CD4-positive, alpha-beta T cell treated with Interleukin-15 for 4 hours (primary cell): ENCODE data around the gene SEMA3G.

ENCODE experiments used
- DNase-seq: peaks from one replicate; pipeline ENCODE4 v3.0.0-alpha.2; 2020; ENCODE audit warnings: low spot score

Gene SEMA3G

GRCh38 chr3:52408466-52408865 lies 36.4 kb downstream of the SEMA3G start:
- DNase-seq: no peak

DNA sequence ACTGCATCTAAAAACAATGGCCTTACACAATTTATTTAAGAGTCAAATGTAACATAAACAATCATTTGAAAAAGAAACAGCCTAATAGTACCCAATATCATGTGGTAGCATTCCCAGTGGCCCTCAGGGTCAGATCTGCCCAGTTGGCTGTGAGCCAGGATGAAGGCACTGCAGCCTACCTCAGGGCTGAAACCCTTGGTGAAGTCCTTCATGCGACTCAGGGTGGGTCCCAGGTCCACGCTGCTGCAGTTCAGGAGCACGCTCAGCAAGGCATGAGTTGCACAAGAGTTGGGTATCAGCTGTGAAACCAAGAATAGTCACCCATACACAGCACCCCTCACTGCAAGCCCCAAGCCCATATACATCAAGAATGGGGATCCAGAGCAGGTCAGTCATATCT lies 37.1 kb downstream of the SEMA3G start:
- DNase-seq: no peak

- no peak for DNase-seq
Observed at GRCh38 chr3:52406791-52407510, 38.0 kb downstream of the SEMA3G start.

GRCh38 chr3:52406231-52406661 lies 38.7 kb downstream of the SEMA3G start:
- DNase-seq: no peak

DNA sequence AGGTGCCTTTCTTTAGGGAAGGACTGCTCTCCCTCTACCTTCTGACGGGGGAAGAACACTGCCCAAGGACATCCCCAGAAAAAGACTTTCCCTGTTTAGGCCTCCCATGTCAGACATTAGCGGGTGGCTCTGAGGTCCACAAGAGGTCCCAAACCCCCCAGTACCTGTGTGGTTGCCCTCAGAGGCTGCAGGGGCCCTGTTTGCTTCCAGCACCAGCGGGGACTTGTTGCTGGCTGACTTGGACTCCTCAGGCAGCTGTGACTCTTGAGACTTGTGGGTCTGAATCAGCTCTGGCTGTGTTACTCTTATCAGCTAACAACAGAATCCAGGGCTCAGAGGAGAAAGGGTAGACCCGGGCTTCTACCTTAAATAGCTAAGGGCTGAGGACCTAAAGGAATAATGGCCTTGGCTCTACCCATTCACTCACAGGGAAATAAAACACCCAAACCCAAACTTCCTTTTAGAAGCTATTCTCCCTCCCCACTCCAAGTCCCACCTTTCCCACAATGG lies 39.2 kb downstream of the SEMA3G start:
- DNase-seq: no peak

- DNase-seq: no peak
Observed at GRCh38 chr3:52405066-52405465, 39.8 kb downstream of the SEMA3G start.

- DNase-seq: no peak
Observed at GRCh38 chr3:52404391-52404790, 40.5 kb downstream of the SEMA3G start.

- no peak for DNase-seq
Observed at GRCh38 chr3:52403955-52404354, 40.9 kb downstream of the SEMA3G start.

GRCh38 chr3:52403271-52403841 lies 41.5 kb downstream of the SEMA3G start:
- DNase-seq: no peak

DNA sequence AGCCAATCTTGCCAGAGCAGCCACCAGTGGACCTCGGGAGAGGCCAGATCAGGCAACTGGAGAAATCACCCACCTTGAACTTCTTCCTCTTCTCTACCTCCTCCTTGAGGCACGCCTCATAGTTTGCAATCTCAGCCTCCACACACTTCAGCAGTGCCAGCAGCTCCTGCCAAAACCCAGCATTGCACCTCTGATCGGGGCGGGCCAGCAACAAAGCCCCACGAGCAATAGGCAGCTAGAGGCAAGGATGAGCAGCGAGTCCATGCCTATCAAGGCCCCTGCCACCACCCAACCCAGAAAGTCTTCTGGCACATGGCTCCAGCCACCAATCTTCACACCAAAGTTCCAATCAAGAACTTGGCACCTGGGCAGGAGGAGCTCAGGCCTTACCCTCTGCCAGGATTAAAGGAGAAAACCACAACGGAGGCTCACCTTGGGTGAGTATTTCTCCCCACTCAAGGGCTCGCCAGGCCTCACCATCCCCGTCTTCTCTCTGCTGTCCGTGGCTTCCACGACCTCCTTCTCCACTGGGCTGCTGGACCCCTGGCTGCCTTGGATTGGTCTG lies 42.1 kb downstream of the SEMA3G start:
- no peak for DNase-seq

DNA sequence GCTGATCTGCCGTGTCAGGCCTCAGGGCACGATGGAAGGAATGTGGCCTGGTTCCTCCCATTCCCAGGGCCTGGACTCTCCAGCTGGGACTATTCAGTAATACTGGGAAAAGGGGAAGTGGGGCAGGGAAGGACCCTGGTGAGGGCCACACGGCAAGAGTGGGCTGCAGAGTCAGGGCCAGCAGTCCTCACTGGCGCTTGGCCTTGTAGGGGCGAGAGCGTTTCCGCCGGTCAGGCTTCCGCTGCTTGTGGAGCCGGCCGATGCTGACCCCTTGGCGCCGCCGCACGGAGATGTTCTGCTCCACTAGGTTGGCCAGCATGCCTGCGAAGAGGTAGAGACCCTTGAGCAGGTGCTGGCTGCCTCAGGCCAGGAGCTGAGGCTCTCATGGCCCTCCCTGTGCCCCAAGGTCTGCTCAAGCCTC lies 42.8 kb downstream of the SEMA3G start:
- no peak for DNase-seq

DNA sequence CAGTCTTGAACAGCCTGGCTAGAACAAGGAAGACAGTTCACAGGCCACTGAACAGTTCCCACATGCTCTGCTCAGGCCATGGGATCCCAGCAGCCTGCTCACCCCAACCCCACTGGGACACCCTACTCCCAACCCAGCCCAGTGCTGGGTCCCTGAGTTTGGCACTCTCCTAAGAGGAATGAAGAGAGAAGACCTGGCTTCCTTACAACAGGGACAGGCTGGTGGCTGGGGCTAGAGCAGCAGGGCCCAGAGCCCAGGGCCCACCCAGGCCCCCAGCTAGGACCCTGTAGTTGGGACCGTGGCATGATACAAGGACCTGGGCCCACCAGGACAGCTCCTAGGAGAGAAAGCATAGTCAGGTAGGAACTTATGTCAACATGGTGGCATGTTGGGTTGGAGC lies 43.4 kb downstream of the SEMA3G start:
- DNase-seq: no peak

- DNase-seq: no peak
Observed at GRCh38 chr3:52401021-52401420, 43.9 kb downstream of the SEMA3G start.

DNA sequence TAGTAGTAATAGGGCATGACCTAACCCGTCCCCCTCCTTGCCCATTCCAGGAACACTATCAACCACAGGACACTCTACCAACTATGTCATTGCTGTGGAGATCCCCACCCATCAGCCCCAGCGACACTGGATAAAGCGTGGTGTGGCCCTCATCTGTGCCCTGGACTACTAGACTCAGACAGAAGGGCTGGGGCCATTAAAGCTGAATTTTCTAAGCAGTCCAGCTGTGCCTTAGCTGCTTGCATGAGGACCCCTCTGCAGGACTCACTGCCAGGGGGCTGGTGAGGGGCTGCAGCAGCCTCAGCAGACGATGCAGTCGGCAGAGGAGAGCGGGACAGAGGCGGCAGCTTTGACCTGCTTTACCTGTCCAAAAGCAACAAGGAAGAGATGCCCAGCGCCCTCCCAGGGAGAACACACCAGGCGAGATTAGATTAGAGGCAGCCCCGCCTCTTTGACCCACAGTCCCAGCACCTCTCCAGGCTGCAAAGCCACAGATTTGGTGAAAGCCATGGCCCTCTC lies 44.6 kb downstream of the SEMA3G start:
- DNase-seq: no peak

GRCh38 chr3:52399593-52399992 lies 45.3 kb downstream of the SEMA3G start:
- DNase-seq: no peak

GRCh38 chr3:52399131-52399530 lies 45.8 kb downstream of the SEMA3G start:
- no peak for DNase-seq

DNA sequence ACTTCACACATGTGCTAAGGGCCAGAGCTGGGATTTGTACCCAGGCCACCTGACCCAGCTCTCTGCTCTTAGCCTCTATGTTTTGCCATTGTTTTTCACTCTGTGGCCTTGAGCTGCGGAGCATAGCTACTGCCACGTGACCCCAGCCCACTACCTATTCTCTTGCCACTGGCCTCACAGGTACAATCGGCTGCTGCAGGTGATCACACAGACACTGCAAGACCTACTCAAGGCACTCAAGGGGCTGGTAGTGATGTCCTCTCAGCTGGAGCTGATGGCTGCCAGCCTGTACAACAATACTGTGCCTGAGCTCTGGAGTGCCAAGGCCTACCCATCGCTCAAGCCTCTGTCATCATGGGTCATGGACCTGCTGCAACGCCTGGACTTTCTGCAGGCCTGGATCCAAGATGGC lies 46.2 kb downstream of the SEMA3G start:
- no peak for DNase-seq

DNA sequence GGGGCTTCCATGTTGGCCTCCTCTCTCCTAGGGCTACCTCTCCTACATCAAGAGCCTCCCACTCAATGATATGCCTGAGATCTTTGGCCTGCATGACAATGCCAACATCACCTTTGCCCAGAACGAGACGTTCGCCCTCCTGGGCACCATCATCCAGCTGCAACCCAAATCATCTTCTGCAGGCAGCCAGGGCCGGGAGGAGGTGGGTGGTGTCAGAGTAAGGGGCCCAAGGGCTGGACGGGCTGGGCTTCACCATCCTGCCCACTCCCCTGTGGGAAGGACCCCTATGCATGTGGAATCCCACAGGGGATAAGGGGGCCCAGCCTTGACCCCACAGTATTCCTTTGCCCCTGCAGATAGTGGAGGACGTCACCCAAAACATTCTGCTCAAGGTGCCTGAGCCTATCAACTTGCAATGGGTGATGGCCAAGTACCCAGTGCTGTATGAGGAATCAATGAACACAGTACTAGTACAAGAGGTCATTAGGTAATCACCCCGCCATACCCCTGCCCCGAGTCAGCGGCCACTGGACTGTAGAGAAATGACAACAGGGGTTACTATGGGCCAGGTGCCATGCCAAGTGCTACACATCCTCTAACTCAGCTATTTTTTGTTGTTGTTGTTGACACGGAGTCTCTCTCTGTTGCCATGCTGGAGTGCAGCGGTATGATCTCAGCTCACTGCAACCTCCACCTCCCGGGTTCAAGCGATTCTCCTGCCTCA lies 47.1 kb downstream of the SEMA3G start:
- no peak for DNase-seq

GRCh38 chr3:52396907-52397591 lies 47.9 kb downstream of the SEMA3G start:
- no peak for DNase-seq

DNA sequence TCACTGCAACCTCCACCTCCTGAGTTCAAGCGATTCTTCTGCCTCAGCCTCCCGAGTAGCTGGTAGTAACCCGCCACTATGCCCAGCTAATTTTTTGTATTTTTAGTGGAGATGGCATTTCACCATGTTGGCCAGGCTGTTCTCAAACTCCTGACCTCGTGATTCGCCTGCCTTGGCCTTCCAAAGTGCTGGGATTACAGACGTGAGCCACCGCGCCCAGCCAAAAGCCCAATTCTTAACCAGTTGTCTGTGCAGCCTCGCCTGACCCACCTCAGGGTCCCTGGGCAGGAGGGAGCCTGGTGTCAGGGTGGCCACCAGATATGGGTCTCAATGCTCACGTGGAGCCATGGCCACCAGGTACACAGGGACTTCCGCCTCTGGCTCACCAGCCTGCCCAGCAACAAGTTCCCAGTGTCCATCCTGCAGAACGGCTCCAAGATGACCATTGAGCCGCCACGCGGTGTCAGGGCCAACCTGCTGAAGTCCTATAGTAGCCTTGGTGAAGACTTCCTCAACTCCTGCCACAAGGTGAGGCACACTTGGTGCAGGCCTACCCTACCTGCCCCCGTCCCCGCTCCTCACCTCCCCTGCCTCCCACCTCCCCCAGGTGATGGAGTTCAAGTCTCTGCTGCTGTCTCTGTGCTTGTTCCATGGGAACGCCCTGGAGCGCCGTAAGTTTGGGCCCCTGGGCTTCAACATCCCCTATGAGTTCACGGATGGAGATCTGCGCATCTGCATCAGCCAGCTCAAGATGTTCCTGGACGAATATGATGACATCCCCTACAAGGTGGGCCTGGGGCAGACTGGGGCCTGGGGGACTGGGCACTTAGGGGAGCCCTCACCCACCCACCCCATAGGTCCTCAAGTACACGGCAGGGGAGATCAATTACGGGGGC lies 48.6 kb downstream of the SEMA3G start:
- DNase-seq: no peak

DNA sequence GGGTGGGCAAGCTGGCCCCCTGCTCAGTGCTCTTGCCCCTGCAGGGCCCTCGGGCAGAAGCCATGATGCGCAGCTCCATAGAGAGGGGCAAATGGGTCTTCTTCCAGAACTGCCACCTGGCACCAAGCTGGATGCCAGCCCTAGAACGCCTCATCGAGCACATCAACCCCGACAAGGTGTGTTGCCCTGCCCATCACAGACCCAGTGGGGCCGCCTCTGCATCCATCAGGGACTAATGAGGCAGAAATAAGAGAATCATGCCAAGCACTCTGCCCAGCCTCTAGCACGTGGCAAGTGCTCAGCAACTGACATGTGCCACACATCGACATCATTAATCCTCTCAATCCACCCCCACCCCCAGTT lies 49.4 kb downstream of the SEMA3G start:
- DNase-seq: no peak
